VCaP (cell line): ENCODE results near the gene NR6A1.

Source experiments
- H3K27ac ChIP-seq: fragments of 450-650 bp; 2 replicates; pipeline ENCODE4 v1.5.1; 2017
- TF ChIP-seq, protein P1 (sequence below): fragments of 450-650 bp; conservative IDR thresholded peaks from 2 replicates; pipeline ENCODE4 v1.5.1; 2017; ENCODE audit warnings: mild to moderate bottlenecking, moderate library complexity

NR6A1 gene

DNA sequence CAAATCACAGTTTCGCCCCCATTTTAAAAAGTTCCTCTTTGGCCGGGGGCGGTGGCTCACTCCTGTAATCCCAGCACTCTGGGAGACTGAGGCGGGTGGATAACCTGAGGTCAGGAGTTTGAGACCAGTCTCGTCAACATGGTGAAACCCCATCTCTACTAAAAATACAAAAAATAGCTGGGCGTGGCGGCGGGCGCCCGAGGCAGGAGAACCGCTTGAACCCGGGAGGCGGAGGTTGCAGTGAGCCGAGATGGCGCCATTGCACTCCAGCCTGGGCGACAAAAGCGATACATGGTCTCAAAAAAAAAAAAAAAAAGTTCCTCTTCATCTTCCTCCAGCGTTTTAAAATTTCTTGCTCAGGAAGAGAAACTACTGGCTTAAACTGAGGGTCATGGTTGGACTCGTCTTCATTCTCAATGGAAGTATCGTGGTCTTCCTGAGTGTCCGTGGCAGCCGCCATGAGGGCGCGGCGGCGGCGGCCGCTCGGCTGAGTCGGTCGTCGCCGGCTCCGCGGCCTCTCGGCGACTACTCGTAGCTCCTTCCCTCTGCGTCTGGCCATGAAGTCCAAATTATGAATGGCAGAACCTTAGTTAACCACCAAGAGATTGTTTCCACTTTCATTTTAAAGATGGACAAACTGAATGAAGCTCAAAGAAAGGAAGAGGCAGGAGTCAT is 171.9 kb downstream of the NR6A1 start:
- TF ChIP-seq, protein P1, sequence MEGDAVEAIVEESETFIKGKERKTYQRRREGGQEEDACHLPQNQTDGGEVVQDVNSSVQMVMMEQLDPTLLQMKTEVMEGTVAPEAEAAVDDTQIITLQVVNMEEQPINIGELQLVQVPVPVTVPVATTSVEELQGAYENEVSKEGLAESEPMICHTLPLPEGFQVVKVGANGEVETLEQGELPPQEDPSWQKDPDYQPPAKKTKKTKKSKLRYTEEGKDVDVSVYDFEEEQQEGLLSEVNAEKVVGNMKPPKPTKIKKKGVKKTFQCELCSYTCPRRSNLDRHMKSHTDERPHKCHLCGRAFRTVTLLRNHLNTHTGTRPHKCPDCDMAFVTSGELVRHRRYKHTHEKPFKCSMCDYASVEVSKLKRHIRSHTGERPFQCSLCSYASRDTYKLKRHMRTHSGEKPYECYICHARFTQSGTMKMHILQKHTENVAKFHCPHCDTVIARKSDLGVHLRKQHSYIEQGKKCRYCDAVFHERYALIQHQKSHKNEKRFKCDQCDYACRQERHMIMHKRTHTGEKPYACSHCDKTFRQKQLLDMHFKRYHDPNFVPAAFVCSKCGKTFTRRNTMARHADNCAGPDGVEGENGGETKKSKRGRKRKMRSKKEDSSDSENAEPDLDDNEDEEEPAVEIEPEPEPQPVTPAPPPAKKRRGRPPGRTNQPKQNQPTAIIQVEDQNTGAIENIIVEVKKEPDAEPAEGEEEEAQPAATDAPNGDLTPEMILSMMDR, result no peak
- no peak overlapping the region for H3K27ac ChIP-seq

DNA sequence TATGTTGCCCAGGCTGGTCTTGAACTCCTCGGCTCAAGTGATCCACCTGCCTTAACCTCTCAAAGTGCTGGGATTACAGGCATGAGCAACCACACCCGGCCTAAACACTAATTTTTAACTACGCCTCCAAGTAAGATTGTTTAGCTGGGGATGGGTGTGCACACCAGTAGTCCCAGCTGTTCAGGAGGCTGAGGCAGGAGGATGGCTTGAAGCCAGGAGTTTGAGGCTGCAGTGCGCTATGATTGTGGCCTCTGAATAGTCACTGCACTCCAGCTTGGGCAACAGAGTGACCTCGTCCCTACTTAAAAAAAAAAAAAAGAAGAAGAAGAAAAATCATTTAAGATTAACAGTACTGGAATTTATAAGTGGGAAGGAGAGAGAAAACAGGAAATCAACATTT is 173.1 kb downstream of the NR6A1 start:
- TF ChIP-seq, protein P1, result no peak
- no peak overlapping the region for H3K27ac ChIP-seq

DNA sequence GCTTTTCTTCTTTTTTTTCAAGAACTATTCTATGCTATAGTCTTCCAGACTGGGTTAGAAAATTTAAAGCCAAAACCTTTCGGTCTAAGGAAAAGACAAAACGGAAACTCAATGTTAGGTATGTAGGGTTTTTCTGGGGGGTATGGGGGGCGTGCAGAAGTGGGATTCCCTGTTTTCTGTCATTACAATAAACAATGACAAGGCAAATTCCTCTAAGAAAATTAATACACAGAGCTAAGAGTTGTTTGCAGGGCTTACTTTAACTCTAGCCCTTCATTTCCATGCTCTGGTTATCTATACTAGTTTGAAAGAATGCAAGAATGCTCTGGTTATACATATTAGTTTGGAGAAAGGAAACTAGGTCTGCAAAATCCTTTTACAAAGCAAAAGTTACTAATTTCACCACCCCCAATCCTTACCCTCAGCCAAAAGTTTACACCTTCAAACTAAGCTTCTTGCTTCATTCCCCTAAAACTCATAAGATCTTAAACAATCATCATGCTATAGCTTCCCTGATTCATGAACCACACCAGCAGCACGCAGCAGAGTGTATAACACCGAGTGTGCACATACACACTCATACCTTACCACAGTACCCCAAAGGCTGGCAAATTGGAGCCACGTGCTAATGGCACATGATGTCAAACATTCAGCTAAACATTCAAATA is 174.8 kb downstream of the NR6A1 start:
- H3K27ac ChIP-seq, result no peak overlapping the region
- TF ChIP-seq, protein P1, result no peak

DNA sequence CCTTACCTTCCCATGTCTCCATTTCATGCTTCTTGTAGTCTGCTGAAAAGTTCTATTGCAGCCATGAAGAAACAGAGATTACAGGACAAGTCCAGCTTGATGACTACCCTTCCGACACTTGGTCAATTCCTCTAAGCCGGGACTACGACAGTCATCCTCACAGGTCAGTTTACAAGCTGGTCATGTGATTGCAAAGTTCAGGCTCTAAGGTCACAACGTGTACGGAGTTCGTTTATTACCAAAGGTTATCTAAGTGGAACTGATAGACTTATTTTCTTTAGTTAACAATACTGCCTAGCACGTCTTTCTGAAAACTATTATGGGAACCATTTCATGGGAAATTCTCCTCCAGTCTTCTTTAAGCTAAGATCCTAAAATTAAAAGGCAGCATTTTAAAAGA is 175.4 kb downstream of the NR6A1 start:
- TF ChIP-seq, protein P1, result no peak
- H3K27ac ChIP-seq, result no peak overlapping the region

DNA sequence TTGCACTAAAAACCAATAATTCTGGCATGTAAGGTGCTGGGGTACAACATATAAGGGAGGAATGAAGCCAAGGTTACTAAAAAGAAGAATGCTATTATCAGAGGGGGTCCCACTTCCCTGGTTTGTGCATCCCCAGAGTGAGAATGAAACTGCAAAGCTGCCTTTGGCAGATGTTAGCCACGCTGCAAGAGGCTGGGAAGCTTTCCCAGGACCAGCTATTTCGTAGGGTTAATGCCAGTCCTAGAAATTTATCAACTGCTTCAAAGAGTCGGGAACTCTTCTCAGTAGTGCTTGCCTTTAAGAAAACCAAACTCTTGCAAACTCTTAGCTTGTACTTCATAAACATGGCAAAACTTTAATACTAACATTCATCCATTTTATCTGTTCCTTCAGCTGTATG is 176.4 kb downstream of the NR6A1 start:
- H3K27ac ChIP-seq, result no peak overlapping the region

DNA sequence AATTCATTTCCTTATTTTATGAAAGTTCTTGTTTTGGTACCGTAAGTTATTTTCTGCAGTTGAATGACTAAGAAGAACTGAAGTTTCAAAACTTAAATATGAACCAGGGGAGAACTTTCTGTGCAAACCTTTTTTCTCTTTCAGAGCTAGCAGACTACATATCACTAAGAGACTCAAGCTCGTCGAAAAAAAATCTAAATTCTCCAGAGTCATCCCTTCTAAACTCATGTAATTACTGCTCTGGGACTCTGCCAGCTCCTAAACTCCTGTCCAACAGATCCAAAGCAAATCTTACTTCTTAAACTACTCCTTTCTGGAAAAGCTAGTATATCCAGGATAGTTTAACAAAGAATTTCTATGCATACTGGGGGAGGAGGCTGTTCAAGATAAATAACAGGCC is 176.9 kb downstream of the NR6A1 start:
- TF ChIP-seq, protein P1, result no peak

More for the DNA sequence above, 176.4 kb downstream of the NR6A1 start:
- TF ChIP-seq, protein P1, result no peak

DNA sequence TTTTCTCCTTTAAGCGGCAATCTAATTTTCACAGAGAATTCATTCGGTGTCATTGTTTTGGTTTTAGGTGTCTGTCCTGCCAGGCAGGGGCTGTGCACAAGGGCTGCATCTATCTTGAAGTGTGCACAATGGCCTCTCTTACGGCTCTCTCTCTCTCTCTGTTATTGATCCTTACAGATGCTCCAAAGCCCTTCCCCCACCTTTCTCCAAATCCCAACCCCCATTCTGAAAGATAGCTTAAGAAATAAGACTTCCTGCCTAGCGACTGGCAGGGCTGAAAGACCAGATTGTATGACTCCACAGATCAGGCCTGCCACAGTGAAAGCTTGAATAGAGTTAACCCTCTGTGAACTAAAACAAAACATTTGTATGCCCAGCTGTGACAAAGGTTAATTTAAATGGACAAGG is 177.5 kb downstream of the NR6A1 start:
- no peak overlapping the region for H3K27ac ChIP-seq
- TF ChIP-seq, protein P1, result no peak

More for the DNA sequence above, 176.9 kb downstream of the NR6A1 start:
- H3K27ac ChIP-seq, result no peak overlapping the region
